ENCODE data around the gene GAB2. TPM values are rescaled to one million over a fixed set of nuclear protein-coding genes. Genes with fewer than 3 reads are reported as not detected.
"Not testable (repeated sequence)": the region's sequence is repeated elsewhere in the genome, so short reads cannot be mapped to it uniquely, and the experiment has no call there.

The GAB2 gene, protein sequence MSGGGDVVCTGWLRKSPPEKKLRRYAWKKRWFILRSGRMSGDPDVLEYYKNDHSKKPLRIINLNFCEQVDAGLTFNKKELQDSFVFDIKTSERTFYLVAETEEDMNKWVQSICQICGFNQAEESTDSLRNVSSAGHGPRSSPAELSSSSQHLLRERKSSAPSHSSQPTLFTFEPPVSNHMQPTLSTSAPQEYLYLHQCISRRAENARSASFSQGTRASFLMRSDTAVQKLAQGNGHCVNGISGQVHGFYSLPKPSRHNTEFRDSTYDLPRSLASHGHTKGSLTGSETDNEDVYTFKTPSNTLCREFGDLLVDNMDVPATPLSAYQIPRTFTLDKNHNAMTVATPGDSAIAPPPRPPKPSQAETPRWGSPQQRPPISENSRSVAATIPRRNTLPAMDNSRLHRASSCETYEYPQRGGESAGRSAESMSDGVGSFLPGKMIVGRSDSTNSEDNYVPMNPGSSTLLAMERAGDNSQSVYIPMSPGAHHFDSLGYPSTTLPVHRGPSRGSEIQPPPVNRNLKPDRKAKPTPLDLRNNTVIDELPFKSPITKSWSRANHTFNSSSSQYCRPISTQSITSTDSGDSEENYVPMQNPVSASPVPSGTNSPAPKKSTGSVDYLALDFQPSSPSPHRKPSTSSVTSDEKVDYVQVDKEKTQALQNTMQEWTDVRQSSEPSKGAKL
- total RNA-seq = 63.3 TPM

DNA sequence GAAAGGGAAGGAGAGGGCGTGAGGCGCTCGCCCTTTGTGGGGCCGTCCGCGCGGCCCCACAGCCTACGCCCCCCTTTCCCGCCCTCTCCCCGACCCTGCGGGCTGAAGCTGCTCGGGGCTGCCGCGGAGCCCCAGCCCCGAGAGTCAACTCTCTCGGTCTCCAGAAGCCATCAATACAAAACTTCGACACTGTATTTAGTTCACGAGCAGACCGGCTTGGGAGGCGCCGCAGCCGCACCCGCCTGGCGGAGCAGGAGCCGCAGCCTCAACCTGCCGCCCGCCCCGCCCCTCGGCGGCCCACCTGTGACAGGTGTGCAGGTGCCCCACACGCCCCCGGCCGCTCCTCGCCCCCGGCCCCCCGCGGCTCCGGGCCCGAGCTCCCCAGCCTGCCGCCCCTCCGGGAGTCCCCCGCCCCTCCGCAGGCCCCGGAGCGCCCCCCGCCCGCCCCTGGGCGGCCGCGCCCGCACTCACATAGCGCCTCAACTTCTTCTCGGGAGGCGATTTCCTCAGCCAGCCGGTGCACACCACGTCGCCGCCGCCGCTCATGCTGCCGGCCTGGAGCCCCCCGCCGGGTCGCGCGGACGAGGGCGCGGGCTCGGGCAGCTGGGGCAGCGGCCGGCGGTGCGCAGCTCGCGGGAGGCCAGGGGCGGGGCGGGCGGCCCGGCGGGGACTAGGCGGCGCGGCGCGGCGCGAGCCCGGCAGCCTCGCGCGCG, at the start of gene GAB2:
Gene GAB2, minus strand, starts transcription at position 646 of the 713 bp plus-strand sequence. Its CDS starts 100 bp downstream, at position 546.
- no peak for ATAC-seq
- no peak for DNase-seq (ENCODE audit: low spot score)
- intact Hi-C loops (cut with DNase I) = loop anchor here (10.0 kb wide), 1 partner anchor 147 kb away; no protein-coding TSS in a partner anchor

GRCh38 chr11:78467370-78467769, 49.8 kb upstream of the GAB2 start:
- intact Hi-C loops (cut with DNase I) = no loop called here
- no peak for DNase-seq (ENCODE audit: low spot score)
- ATAC-seq = no peak

DNA sequence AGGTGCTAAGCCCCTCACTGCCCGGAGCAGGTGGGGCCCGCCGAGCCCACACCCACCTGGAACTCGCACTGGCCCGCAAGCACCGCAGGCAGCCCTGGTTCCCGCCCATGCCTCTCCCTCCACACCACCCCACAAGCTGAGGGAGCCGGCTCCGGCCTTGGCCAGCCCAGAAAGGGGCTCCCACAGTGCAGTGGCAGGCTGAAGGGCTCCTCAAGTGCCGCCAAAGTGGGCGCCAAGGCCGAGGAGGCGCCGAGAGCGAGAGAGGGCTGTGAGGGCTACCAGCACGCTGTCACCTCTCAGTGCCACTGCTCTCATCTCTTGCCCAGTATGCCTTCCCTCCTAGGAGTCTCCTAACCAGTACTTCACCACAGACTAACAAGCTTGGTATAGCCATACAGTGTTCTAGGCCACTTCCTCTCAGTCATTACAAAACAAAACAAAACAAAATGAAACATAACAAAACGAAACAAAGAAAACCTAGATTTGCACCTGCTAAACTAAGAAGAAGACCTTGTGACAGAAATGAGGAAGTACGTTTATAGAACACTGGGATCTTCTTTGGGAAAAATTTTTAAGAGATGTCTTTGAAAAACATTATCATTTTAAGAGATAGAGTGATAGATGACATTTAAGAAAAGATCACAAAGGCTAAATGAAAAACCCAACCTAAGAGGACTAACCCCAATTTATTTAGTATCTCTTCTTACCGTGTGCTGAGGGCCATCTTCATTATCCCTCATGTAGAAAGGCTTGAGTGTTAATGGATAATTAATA, 47.7 kb upstream of the GAB2 start:
- intact Hi-C loops (cut with DNase I) = no loop called here
- no peak for DNase-seq (ENCODE audit: low spot score)
- ATAC-seq = no peak

GRCh38 chr11:78464787-78465168, 47.2 kb upstream of the GAB2 start:
- ATAC-seq; DNase-seq (ENCODE audit: low spot score); intact Hi-C loops (cut with DNase I): not testable (repeated sequence)

DNA sequence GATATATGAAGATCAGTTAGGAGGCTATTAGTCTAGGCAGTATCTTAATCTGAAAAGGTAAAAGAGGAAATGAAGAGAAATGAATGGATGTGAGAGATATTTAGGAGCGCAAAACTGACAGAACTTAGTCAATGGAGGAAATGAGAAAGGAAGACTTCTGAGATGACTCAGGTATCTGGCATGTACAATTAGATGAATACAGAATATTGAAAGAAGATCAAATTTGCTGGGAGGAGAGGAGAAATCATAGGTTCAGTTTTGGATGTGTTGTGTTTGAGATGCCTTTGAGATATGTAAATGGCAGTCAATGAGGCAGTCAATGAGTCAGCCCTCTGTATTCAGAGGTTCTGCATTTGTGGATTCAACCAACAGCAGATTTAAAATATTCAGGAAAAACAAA, 42.9 kb upstream of the GAB2 start:
- ATAC-seq (no peak), DNase-seq (ENCODE audit: low spot score) (no peak)
- intact Hi-C loops (cut with DNase I) = no loop called here

DNA sequence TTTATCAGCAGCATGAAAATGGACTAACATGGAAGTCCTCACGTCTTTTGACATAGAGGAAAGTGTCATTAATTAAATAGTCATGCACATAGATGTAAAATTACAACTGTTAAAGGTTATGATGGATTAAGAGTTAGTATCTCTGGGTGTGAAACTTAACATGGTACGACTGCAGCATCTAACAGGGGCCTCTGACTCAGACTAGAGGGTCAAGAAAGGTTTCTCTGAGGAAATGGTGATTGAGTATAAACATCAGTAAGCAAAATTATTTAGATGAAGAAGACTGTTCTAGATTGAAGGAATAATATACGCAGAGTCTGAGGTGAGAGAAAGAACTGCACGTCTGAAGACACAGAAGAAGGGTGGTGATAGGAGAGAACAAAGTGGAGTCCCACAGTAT, 42.1 kb upstream of the GAB2 start:
- intact Hi-C loops (cut with DNase I) = no loop called here
- DNase-seq (ENCODE audit: low spot score) (no peak), ATAC-seq (no peak)

DNA sequence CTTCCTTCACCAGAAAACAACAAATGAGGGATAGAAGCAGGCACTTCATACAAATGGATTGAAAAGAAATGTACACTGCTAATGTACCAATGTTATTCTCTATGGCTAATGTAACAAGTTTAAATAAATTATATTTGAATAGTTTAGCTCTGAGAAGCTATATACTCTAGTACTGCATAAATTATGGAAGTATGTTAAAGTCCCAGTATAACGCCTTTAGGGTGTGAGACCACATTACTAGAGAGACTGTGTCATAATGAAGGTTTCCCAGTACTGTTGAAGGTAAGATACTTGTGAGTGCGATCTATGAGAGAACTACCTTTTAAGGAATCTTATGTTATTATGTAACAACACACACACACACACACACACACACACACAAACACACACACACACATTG, 39.8 kb upstream of the GAB2 start:
- intact Hi-C loops (cut with DNase I) = no loop called here
- DNase-seq (ENCODE audit: low spot score) = no peak
- no peak for ATAC-seq

- intact Hi-C loops (cut with DNase I) = no loop called here
- ATAC-seq (no peak), DNase-seq (ENCODE audit: low spot score) (no peak)
Observed at GRCh38 chr11:78453140-78453935, 35.7 kb upstream of the GAB2 start.

GRCh38 chr11:78451371-78452150, 33.9 kb upstream of the GAB2 start:
- intact Hi-C loops (cut with DNase I) = no loop called here
- DNase-seq (ENCODE audit: low spot score) (no peak), ATAC-seq (no peak)

DNA sequence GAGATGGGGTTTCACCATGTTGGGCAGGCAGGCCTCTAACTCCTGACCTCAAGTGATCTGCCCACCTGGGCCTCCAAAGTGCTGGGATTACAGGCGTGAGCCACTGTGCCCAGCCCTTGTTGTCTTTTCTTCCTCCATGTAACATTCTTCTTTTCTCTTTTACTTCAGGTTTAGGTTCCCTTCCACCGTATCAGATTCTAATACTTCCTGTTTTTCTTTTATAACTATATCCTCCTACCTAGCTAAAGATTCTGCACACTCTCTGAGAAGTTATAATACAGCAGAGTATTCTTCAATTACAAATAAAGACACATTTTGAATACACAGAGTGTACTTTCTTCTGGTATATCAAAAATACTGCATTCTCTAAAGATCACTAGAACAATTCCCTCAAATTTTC, 33.2 kb upstream of the GAB2 start:
- ATAC-seq (no peak), DNase-seq (ENCODE audit: low spot score) (no peak)
- intact Hi-C loops (cut with DNase I) = no loop called here

DNA sequence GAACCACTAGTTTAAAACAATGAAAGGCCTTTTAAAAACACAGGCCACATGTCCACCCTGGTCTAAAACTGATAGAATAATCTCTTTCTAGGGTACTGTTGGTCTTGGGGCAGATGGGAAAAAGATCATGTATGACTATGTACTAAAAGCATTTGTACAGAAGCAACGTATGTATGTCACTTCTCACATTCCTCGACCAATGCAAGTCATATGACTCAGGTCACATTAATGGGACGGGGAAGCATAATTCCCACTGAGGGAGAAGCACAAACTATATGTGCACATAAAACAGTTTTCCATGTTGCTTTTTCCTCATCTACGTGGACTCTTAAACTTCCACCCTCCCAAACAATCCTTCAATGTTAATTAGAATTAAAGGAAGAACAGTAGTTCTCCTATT, 32.2 kb upstream of the GAB2 start:
- intact Hi-C loops (cut with DNase I) = no loop called here
- no peak for DNase-seq (ENCODE audit: low spot score)
- ATAC-seq = no peak

- ATAC-seq = no peak
- intact Hi-C loops (cut with DNase I) = no loop called here
Observed at GRCh38 chr11:78446210-78446609, 28.6 kb upstream of the GAB2 start.

DNA sequence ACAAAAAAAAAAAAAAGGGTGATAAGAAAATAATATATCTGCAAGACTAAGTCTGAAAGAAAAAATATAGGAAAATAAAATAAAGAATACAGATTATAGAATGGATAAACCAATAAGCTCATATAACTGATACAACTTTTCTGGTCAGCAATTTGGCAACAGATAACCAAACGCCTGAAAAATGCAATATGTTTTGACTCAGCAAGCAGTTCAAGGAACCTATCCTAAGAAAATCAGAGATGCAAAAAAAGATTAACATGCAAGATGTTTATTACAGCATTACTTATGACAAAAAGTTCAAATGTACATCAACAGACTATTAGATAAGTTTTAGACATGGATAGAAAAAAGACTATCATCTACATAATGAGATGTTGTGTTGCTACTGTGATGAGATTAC, 27.1 kb upstream of the GAB2 start:
- intact Hi-C loops (cut with DNase I) = no loop called here
- DNase-seq (ENCODE audit: low spot score) (no peak), ATAC-seq (no peak)

More at GRCh38 chr11:78446210-78446609, 28.6 kb upstream of the GAB2 start:
- DNase-seq (ENCODE audit: low spot score) = no peak

- ATAC-seq = no peak
Observed at GRCh38 chr11:78441956-78442355, 24.3 kb upstream of the GAB2 start.

DNA sequence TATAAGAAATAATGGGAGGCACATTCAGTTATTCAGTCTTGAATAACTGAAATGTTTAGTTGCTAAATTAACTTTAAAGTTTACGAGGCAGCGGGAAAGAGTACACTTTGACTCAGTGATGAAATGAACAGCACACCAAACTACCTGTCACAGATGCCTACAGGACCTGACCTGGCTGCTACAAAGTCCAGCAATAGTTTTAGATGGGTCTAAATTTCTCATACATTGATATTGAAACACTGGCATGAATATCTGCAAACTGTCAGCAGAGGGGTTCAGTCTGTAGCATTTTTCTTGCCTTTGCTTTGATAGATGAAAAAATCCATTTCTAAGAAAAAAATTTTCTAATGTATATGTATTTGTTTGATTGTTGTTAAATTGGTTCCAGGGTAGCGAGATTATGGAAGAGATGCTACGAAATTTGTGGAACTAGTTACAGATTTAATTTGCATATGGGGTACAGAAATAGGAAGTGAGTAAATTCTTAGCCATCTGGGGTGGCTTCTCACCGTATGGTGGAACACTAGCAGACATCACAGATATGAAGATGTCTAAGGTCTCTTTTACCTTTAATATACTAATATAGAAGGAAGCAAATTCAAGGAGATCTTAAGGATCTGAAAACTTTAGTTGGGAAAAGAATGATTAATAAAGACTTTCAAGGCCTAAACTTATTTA, 20.8 kb upstream of the GAB2 start:
- ATAC-seq (no peak), DNase-seq (ENCODE audit: low spot score) (no peak)
- intact Hi-C loops (cut with DNase I) = no loop called here

More at GRCh38 chr11:78441956-78442355, 24.3 kb upstream of the GAB2 start:
- intact Hi-C loops (cut with DNase I) = no loop called here
- DNase-seq (ENCODE audit: low spot score) = no peak

- no peak for ATAC-seq
- no peak for DNase-seq (ENCODE audit: low spot score)
- intact Hi-C loops (cut with DNase I) = no loop called here
Observed at GRCh38 chr11:78432956-78433355, 15.3 kb upstream of the GAB2 start.

- no peak for ATAC-seq
- intact Hi-C loops (cut with DNase I) = no loop called here
- DNase-seq (ENCODE audit: low spot score) = no peak
Observed at GRCh38 chr11:78432058-78432515, 14.5 kb upstream of the GAB2 start.
